ENCODE measurements around the gene GTPBP6.

The GTPBP6 gene

DNA sequence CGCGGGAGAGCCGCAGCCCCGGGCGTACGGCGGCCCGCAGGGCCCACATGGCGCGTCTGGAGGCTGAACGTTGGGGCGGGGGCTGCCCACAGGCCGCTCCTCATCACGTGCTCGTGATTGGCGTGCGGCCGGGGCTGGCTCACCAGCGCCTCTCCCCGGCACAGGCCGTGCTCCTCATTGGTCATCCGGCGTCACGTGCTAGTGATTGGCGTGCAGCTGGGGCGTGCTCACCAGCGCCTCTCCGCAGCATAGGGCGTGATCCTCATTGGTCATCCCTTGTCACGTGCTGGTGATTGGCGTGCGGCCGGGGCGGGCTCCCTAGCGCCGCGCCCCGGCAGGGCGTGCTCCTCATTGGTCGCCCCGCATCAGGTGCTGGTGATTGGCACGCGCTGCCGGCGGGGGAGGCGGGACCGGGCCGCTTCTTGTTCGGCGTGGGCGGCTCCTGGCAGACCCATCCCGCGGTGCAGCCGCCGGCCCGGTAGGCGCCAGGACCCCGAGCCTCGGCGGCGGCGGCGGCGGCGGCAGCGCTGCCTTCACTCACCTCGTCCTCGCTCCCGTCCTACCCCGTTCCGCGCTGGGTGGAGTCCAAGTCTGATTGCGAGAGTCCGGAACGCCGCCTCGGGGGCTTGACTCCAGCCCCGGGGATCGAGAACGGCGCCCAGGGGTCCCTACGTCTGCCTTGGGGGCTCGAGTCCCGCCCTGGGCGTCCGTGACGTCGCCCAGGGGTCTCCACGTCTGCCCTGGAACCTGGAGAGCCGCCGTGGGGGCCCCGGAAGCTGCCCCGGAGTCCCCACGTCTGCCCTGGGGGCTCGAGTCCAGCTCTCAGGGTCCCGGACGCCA, at the start of gene GTPBP6:
Gene GTPBP6 (minus strand): TSS at position 58 of the 840 bp plus-strand sequence. CDS start 9 bp downstream, at position 49.
- peak; percentile 99 for DNase-seq (ENCODE audit: low spot score)

- DNase-seq (ENCODE audit: low spot score), result no peak
These were observed 49.3 kb upstream of the GTPBP6 start for GRCh38 chrX:367866-368265.

GRCh38 chrX:367349-367748, 48.8 kb upstream of the GTPBP6 start:
- DNase-seq (ENCODE audit: low spot score), result no peak

GRCh38 chrX:363621-364375, 45.2 kb upstream of the GTPBP6 start:
- no peak for DNase-seq (ENCODE audit: low spot score)

DNA sequence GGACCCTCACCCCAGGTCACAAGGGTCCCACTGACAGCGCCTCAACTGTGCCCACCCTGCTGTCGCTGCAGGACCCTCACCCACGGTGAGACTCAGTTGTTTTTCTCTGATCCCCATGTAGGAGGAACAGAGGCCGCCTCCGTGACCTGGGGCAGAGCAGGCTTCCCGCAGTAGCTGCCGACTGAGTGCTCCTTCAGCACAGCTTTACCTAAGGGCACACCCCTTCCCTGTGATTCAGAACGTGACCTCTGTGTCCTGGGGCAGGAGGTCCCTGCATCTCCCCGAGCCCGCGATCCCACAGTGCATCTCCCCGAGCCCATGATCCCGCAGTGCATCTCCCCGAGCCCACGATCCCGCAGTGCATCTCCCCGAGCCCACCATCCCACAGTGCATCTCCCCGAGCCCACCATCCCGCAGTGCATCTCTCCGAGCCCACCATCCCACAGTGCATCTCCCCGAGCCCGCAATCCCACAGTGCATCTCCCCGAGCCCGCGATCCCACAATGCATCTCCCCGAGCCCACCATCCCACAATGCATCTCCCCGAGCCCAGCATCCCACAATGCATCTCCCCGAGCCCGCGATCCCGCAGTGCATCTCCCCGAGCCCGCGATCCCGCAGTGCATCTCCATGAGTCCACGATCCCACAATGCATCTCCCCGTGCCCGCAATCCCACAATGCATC, 44.5 kb upstream of the GTPBP6 start:
- no peak for DNase-seq (ENCODE audit: low spot score)

- no peak for DNase-seq (ENCODE audit: low spot score)
These were observed 43.8 kb upstream of the GTPBP6 start for GRCh38 chrX:362351-362750.

DNA sequence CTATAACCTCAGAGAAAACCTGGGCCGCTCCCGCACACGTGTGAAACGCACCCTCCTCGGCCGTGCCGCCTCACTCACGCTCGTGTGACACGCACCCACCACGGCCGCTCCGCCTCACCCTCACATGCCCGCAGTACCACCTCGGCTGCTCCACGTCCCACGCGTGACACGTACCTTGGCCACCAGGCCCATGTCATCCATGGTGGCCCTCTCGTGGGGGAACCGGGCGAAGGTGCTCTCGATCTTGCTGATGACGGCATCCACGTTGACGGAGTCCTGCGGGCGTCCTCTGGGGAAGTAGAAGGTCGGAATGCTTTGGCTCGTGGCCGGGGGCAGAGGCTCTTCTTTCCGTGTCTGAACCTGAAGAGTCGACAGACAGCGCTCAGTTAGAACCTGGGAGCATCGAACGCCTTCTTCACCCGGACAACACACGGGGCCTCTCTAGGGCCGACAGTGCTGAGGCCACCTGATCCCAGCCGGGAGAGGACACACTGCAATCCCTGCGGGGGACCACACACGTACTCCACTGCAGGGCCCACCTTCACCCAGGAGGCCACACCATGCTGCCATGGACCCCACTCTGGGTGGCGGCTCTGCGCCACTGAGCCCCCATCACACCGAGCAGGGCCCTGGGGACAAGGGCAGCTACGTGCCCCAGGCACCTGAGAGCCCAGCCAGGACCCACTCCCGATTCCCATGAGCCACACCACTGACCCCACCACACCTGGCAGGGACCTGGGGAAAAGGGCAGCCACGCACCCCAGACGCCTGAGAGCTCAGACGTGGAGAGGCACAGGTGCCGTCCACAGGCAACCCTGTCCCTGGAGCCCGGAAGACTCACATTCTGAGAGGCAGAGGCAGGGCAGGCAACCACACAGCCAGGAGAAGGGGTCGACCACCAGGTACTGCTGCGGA, 42.9 kb upstream of the GTPBP6 start:
- DNase-seq (ENCODE audit: low spot score), result no peak

DNA sequence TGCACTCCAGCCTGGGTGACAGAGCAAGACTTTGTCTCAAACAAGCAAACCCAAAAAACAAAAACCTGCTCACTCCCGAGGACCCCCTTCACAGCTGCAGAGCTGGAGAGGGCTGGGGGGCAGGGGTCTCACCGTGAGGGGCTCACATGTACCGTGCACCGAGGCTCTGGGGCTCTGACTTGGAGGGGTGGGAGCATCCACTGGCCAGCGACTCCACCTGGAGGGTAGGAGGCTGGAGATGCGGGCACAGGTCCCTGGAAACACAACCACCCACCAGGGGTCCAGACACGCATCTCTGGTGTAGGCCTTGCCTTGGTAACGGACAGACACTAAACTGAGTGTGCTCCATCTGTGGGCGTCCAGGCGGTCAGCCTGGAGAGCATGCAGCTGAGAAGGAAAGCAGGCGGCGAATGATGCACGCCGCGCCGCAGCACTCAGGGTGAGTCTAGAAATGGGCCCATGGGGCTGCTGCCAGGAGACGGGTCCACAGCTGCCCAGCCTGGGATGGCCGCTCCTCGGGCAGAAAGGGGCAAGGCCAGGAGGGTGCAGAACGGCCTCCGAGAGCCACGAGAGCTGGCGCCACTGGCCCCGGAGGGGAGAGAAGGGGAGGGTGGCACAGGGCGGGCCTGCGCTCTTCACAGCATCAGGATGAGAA, 42.0 kb upstream of the GTPBP6 start:
- DNase-seq (ENCODE audit: low spot score), result no peak

DNA sequence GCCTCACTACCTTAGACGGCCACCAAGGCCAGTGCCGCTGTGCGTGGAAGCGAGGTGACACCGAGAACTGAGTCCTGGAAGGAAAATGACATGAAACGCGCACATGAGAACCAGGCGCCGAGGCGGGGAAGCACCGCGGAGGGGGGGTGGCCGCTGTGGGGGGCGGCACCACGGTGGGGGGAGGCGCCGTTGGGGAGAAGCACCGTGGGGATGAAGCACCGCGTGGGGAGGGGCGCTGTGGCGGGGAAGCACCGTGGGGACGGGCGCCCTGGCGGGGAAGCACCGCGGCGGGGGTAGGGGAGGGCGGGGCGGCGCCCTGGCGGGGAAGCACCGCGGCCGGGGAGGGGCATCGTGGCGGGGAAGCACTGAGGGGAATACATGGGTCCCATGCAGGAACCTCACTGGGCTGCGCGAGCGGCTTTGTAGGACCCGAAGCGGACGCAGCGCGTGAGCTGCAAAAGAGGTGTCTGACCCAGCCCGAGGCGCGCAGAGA, 40.1 kb upstream of the GTPBP6 start:
- DNase-seq (ENCODE audit: low spot score), result no peak

DNA sequence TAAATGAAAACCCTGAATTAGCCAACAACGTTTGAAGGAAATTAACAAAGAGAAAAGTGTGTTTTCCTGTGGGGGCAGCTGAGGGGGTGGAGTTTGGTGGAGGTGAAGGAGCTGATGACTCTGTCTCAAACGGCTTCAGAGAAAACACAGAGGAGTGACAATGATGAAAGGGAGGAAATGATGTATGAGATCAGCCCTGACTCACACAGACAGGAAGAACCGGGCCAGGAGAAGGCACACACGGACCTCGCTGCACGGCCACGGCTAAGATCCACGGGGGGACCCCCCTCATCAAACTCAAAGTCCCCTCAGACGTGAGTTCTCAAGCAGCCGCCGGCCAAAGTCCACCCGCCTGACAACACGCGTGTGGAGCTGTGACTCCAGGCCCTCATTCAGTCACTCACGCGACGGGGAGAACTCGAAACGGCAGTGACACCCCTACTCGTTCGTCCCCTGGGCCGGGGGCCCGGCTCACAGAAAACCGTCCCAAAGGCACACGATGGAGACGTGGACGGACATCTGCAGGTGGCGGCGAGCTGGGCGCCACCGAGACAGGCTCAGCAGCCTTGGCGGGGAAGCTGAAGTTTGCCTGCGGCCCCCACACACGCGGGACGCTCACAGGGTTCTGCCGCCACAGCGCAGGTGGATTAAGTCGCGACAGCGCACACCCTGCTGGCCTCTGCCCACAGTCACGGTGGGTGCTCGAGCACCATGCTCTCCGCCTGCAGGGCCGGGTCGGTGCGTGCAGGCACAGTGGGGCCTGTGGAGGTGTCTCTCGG, 39.3 kb upstream of the GTPBP6 start:
- DNase-seq (ENCODE audit: low spot score), result peak; percentile 58

GRCh38 chrX:357035-357692, 38.6 kb upstream of the GTPBP6 start:
- DNase-seq (ENCODE audit: low spot score), result no peak

DNA sequence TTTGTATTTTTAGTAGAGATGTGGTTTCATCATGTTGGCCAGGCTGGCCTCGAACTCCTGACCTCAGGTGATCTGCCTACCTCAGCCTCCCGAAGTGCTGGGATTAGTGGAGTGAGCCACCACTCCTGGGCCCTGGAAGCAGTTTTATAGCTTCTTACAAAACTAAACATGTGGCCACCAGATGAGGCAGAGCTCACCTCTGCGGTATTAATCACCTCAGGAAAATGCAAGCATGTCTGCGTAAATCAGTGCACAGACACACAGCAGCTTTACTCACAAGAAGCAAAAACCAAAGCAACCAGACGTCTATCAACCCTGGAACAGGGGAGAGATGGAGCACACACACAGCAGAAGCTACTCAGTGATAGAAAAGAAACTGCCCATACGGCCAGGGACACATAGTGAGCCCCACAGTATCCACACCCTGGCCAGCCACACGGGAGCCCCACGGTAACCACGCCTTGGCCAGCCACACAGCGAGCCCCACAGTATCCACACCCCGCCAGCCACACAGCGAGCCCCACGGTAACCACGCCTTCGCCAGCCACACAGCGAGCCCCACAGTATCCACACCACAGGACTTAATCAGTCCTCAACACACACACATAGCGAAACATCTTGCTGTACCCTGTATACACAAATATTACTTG, 37.9 kb upstream of the GTPBP6 start:
- no peak for DNase-seq (ENCODE audit: low spot score)

- no peak for DNase-seq (ENCODE audit: low spot score)
These were observed 36.9 kb upstream of the GTPBP6 start for GRCh38 chrX:355329-356050.

DNA sequence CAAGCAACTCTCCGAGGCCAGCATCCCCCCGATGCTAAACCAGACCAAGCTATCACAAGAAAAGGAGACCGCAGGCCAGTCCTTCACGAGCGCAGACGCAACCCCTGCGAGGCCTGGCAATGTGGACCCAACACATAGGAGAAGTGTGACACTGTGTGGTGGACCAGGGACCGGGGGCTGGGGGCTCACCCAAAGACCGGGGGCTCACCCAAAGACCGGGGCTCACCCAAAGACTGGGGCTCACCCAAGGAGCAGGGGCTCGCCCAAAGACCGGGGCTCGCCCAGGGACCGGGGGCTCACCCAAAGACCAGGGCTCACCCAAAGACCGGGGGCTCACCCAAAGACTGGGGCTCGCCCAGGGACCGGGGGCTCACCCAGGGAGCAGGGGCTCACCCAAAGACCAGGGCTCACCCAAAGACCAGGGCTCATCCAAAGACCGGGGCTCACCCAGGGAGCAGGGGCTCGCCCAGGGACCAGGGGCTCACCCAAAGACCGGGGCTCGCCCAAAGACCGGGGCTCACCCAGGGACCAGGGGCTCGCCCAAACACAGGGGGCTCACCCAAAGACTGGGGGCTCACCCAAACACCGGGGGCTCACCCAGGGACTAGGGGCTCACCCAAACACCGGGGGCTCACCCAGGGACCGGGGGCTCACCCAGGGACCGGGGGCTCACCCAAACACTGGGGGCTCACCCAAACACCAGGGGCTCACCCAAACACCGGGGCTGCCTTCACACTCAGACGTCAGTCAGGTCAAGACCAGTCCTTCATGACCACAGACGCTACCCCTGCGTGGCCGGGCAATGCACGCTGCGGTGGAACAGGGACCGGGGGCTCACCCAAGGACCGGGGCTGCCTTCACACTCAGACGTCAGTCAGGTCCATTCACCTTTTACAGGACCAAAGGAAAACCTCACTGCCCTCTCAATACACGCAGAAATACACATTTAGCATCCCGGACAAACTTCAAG, 35.3 kb upstream of the GTPBP6 start:
- no peak for DNase-seq (ENCODE audit: low spot score)

DNA sequence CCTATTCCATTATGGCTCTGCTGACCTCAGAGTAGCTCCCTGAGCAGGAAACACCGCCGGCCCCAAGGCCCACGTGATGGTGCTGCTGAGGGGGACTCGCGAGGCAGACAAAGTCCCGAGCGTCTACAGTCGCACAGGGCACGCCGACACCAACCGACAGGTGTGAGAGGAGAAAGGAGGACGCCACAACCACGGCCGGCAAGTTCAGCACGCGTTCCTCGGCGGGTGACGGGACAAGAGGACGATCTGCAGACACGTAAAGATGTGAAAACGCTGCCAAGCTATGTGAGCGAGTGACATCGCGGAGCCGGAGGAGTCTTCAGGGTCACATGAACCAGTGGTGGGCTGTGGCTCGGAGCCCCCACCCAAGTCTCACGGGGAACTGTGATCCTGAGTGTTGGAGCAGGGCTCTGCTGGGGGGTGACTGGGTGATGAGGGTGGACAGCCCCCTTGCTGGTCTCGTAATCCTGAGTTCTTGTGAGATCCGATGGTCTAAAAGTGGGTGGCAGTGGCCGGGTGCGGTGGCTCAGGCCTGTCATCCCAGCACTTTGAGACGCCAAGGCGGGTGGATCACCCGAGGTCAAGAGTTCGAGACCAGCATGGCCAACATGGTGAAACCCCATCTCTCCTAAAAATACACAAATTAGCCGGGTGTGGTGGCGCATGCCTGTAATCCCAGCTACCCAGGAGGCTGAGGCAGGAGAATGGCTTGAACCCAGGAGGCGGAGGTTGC, 34.2 kb upstream of the GTPBP6 start:
- no peak for DNase-seq (ENCODE audit: low spot score)

GRCh38 chrX:352181-352580, 33.6 kb upstream of the GTPBP6 start:
- no peak for DNase-seq (ENCODE audit: low spot score)

Data from CD4-positive, alpha-beta T cell treated with Interleukin-2 at 100 ng/mL for 4 hours (primary cell).